T-helper 9 cell (primary cell): ENCODE data around the gene ZNF669.

Experiments
- DNase-seq: peaks from one replicate; pipeline ENCODE4 v3.0.0-alpha.2; 2020

ZNF669 gene

DNA sequence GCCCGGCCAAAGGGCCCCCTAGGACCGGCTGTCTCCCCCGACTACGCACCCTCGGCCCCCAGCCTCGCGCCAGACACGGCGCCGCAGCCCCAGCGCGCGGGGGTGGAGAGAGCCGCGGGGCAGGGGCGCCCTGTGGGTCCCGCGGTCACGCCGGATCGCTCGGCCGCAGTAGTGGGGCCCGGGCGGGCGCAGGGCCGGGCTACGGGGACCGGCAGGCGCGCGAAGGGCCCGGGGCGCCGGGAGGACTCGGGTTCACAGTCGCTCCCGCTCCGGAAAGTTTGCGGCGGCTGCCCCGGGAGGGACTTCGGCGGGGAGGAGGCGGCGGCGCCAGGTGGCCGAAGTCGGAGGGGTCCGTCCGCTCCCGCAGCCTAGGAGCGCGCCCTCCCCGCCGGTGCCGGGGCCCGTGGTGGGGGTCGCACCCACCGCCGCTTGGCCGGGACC lies 7.1 kb upstream of the ZNF669 start:
- DNase-seq, result no peak

DNA sequence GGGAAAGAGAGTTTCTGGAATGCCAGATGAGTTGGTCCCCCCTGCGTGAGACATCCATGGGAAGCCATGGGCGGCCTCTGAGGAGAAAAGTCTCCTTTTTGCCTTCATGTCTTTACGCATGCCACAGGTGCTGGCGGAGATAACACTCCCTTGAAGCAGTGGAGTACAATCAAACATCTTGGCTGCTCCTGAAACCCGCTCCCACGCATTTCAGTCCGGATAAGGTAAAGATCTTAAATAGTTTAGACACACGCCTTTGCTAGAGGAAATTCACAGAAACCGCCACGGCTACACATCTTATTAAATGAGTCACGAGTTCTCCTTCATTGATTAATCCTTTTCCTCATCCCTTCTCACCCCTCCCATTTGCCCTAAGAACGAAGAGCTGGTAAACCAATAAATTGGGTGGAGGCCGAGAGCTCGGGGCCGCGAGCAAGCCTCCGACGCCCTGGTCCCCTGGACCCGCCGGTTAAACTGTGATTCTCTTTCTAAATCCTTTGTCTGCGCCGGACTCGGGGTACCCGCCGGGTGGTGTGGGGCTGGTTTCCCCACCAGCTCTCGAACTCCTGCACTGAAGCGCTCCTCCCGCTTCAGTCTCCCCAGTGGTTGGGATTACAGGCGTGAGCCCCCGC lies 6.6 kb upstream of the ZNF669 start:
- DNase-seq, result no peak

DNA sequence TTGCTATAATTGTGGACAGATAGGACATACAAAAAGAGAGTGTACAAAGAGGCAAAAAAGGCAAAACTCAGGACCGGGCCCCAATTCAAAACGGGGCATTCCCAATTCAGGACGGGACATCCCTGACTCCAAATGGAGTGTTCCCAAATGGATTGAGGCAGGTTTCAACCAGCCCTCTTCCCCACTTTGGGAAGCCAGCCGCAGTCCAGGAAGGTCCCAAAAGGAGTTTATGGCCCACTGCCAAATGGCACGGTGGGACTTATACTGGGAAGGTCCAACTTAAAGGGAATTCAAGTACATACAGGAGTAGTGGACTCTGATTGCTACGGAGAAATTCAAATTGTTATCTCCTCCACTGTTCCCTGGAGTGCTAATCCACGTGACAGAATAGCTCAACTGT lies 3.5 kb upstream of the ZNF669 start:
- DNase-seq, result no peak

DNA sequence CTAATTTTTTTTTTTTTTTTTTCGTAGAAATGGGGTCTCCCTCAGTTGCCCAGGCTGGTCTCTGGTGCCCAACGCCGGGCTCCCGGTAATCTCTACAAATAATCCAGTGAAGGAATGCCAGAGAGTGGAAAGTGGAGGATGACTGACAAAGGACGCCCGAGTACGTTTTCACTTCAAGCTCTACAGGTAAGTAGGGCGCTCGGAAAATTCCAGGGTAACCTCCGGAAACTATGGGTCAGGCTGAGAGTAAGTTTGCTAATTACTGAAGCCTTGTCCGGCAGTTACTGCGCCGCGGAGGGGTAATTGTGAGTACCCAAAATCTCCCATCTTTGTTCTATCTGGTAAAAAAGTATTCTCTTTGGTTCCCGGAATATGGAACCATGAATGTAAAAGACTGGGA lies 1.8 kb upstream of the ZNF669 start:
- no peak for DNase-seq

DNA sequence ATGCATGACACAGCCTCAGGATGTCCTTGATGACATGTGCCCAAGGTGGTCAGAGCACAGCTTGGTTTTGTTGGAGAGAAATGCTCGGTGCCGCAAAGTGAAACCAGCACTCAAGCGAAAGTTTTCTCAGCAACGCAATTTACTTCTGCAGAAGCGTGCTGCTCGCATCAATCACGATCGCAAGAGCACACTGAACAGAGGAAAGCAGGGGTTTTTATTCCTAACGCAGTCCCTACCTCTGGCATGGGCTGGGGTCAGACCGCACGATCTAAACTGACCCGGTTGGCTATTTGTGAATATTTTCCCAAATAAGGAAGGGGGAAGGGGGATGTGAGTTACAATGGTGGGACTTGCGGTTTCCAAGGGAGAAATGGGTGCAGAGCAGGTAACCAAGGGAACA lies 809 bp upstream of the ZNF669 start:
- DNase-seq, result no peak

DNA sequence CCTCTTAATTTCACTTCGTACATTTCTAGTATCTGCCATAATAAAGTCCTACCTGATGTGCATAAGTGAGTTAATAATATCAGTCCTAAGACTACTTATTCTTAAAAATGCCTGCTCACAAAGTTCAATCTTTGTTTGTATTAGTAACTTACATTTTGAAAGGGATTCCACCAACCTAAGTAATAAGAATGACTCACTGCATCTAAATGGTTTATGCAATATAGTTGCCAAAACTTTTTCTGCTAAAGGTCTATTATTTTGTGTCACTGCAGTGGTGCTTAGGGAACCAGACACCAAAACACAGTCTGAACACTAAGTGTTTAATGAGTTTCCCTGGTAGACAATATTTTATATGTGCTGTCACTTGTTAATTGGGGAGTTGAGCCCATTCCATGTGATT lies 1.8 kb downstream of the ZNF669 start:
- no peak for DNase-seq

DNA sequence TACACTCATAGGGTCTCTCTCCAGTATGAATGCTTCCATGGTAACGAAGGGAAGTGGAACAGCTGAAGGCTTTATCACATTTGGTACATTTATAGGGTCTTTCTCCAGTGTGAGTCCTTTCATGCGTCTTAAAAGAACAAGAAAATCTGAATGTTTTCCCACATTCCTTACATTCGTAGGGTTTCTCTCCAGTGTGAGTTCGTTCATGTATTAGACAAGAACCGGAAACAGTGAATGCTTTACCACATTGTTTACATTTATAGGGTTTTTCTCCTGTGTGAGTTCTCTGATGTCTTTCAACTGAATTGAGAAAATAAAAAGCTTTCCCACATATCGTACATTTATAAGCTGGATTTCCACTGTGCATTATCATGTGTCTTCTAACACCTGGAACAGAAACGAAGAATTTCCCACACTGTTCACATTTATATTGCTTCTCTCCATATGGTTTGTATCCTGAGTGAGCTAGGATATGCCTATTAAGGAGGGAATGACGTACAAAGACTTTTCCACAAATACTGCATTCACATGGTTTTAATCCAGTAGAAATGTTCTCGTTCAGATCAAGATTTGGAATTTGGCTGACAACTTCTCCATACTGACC lies 3.4 kb downstream of the ZNF669 start:
- DNase-seq, result no peak

DNA sequence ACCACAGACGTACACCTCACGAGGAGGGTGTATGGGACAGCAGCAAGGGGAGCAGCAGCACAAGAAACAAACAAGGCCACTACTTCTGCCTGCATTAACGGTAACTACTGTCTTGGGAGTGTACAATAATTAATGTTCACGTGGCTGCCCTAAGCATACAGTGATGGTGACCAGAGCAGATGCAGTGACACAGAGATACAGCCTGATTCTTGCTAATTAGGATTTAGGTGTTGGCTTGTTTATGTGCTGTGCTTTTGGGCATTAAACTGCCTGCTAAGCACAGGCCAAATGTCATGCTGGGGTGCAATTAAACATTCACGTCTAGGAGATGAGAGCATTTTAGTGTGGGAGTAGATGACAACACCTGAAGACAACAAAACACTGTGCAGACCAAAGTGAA lies 7.2 kb downstream of the ZNF669 start:
- DNase-seq, result no peak

DNA sequence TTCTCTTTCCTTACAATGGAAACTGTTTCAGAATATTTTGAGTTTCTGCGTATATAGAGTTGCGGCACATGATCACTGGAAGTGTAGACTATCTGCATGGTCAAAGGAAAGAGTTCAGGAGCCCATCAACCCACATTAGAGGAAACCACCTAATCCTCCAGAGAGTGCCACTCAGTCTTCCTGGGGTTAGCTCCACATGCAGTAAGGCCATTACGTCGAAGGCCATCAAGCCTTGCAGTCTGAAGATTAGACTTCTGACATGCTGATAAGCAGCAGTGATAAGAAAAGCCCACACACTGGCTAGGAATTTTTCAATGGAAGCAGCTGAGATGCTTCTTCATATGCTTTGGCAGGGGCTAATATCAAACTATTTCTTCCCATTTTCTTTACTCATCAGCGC lies 7.6 kb downstream of the ZNF669 start:
- DNase-seq, result no peak

DNA sequence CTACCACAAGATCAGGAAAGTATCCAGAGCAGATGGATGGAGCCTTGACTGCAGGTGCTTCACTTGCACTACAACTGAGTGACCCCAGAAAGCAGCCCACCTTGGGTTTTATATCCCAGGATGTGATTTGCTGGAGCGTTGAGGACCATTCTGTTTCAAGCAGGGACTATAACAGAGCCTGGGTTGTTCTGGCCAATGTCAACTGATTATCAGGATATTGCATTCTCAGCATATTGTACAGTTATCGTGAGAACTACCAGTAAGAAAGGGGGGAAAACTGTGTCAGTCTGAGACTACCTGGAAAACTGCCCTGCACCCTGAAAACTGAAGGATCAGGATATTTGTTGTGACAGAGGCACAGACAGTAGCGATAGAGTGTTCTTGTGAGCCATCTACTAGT lies 8.0 kb downstream of the ZNF669 start:
- DNase-seq, result no peak

DNA sequence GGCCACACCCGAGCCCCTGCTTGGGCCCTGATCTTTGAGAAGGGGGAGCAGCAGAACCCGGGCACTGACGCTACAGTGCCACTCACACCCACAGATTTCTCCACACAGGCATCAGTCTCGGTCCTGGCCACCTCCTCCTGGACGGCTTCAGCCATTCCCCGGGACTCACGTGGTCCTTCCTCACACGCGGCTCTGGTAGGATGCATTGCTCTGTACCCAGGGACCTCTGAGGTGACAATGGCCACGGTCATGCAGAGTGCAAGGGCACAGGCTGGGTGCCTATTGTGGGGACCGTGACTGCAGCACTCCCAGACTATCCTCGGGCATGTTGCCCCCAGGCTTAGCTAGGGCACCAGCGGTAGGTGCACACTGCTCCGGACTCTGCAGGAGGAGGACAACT lies 13.7 kb downstream of the ZNF669 start:
- DNase-seq, result no peak

DNA sequence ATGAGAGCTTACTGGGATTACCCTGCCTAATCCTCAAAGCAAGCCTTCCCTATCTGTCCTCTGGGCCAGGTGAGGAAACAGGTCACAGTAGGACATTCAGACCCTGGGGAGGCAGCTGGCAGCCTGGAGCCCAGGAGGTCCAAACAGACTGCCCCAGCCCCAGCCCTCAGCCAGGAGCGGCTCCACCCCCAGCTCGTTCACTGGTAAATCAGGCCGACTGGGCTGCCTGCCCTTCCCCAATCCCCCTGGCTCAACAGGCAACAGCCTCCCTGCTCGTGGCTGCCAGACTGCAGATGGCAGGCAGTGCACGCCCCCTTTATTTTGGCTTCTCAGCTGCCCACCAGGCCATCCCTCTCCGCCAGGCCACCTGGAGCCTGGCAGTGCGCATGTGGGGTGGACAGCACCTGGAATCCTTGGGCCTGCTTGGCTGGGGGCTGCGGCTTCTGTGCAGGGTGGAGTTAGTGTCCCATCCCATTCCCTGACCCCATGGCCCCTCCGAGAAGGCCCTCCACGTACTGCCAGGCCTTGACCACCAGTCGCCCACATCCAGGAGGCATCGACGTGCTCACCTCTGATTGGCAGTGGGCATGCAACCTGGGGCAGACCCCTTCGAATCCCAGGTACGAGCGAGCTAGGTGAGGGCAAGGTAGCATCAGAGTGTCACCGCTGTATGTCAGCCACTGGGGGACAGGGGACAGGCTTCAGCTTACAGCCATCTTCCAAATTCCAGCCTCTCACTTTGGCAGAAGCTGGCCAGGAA lies 14.4 kb downstream of the ZNF669 start:
- no peak for DNase-seq

DNA sequence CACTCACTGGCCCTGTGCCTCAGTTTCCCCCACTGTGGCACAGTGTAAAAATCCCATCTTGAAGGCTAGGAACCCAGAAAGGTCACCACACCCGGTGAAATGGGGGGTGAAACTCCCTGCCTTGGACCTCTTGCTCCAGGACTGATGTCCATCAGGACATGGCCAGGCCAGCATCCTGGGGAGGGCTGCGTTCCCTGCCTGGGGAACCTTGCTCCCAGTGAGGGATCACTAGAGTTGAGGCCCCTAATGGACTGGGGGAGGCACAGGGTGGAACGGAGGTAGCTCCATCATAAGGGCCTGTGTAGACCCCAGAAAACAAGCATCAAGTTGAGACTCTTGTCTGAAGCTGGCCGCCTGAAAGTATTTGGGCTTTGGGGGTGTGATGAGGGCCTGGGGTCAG lies 15.2 kb downstream of the ZNF669 start:
- no peak for DNase-seq

DNA sequence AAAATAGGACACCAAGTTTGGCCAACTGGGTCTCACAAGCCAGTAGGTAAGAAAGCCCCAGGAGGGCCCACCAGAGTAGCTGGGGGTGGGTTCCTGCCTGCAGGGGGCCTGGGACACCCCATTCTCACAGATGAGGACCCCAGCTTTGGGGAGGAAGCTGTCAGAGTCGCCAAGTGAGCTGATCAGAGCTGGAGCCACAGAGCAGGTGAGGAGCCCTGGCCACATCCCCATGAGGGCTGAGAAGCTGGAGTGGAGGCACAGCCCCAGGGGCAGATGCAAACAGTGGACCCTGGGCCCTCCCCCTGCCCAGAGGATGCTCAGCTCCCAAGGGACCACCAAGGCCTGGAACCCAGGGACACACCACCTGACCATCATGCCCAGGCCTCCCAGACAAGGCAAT lies 16.9 kb downstream of the ZNF669 start:
- no peak for DNase-seq

DNA sequence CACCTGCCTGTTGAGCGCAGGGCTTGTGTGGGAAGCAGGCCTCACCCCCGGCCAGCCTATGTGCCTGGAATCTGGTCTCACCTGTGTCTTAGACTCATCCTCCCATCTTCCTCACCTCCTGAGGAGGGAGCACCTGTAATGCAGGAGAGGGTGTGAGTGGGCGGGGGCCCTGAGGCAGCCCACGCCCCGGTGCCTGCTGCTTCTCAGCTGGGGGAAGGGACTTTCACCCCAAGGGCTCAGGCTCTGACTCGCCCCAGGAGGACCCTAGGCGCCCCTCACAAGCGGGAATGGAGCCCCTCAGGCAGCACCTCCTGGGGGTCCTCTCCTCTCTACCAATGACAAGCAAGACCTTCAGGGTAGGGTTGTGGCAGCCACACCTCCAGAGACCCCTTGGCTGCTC lies 18.8 kb downstream of the ZNF669 start:
- DNase-seq, result no peak

DNA sequence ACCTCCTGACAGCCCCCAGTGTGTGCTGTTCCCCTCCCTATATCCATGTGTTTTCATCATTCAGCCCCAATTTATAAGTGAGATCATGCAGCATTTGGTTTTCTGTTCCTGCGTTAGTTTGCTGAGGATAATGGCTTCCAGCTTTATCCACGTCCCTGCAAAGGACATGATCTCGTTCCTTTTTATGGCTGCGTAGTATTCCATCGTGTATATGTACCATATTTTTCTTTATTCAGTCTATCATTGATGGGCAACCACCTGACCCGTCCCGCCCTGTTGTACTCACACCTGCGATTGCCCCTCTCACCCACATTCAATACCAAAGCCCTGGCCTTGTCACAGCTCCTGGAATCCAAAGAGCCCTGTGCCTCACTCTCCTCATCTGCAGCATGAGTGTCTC lies 19.4 kb downstream of the ZNF669 start:
- DNase-seq, result no peak

DNA sequence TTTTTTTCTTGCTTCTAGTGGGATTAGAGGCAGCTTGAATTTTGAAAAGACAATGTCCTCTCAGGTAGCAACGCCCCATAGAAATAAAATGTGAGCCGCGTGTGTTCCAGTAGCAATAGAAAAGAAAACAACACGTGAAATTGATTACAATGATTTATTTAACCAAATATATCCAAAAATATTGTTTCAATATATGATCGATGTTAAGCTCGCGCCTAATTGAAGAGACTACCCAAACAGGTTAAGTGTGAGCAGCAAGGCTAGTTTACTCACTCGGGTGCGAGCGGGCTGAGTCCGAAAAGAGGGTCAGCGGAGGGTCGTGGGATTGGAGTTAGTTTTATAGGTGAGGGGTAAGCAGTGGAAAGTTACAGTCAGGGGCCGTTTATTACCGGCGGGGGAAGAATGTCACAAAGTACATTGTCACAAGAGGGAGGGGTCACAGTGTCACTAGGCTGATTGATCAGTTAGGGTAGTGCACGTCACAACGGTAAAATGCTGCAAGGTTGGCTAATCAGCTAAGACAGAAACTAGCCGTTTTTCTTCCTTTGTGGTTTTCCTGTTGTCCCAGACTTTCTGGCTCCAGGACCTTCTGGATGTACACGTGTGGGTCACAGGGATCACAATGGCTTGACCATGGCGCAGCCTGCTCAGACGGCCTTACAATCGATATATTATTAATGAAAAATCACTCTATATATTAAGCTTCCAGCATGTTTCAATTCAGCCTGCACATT lies 24.8 kb downstream of the ZNF669 start:
- DNase-seq, result no peak

DNA sequence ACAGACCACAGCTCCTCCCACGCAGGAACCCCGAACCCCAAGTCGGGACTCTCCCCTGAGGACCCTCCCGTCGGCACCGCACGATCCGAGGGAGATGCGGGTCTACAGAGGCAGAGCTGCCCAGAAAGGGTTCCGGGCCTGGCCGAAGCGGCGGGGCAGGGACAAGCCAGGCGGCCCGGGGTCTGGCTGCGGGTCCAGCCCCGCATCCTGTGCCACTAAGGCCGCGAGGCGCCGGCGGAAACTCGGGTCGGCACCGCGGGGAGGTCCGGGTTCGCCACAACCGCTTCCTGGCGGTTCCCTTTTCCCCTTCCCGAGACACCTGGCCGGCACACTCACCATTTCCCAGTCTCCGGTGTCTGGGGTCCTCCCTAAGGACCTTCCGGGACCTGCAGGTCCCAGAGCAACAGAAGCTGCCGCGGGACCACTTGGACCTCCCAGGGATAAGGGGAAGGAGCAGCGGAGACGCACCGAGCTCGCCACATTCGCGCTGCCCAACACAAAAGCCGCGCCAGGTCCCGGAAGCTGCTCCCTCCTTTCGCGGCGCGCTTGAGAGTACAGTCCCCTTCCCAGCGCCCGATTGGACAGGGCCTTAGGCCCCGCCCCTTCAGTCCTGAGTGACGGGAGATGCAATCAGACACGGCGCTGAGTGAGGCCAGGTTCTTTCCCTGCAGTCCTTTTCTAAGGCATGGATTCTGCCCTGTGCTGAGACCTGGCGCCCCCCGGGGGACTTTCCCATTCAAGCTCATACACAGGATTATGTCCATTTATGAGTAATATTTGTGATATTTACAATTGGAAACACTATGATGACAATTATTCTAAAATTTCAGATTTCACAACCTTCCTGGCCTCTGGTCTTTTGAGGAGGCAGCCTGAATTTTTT lies 25.7 kb downstream of the ZNF669 start, which contains the start of gene ZNF670:
Gene ZNF670, minus strand, starts transcription at position 554 of the 883 bp plus-strand sequence. Its CDS starts 215 bp downstream, at position 339.
- DNase-seq, result peak; percentile 69

DNA sequence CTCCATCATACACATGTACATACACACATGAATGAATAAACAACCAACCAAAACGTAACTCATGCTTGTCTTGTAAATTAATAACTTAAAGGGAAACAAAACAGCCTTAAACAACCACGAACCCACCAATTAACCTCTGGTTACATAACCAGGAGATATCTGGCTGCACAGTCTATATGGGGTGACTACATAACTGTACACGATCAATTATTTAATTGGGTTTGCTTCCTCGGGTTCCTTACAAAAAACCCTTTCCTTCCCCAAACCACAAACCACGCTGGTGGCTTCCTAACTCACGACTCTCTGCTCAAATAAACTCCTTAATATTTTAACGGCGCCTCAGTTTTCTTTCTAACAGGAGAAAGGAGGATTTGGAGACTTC lies 26.3 kb downstream of the ZNF669 start:
- DNase-seq, result peak; percentile 1

DNA sequence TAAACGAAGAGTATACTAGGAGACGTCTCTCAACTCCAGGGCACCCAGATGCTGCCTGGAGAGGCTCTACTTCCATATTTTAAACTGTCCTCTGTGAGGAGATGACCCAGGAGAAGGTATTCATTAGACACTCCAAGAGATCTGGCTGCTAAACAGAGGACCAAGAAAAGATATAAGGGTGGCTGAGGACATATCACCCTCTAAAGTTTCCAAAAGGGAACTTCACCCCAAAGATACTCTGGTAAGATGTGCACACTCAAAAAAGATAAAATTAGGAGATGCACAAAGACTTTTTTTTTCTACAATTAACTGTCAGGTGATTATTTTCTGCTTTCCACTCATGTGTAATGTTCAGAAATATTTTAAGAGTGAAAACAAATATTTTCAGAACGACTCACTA lies 26.9 kb downstream of the ZNF669 start:
- no peak for DNase-seq

DNA sequence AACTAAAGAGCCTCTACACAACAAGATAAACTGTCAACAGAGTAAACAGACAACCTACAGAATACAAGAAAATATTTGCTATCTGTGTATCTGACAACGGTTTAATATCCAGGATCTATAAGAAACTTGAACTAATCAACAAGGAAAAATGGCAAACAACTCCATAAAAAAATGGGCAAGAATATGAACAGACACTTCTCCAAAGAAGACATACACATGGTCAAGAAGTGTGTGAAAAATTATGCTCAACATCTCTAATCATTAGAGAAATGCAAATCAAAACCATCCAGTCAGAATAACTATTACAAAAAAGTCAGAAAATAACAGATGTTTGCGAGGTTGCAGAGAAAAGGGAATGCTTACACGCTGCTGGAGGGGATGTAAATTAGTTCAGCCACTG lies 33.5 kb downstream of the ZNF669 start:
- no peak for DNase-seq

DNA sequence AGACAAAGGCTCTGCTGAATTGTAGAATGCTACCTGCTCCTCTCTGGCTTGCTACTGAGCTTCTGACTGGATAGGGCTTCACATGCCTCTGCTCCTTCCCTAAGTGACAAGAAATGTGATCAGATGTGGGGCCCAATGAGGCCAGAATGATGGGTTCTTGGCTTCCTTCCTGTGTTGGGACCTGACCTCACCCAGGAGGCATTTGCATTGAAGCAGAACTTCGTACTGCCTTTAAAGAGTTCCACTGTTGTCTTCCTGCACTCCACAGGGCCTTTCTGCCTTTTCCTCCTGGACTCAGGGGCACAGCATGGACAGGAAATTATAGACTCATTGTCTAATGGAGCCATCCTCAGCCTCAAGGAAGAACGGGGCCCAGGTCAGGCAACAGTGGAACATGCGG lies 39.9 kb downstream of the ZNF669 start:
- no peak for DNase-seq

DNA sequence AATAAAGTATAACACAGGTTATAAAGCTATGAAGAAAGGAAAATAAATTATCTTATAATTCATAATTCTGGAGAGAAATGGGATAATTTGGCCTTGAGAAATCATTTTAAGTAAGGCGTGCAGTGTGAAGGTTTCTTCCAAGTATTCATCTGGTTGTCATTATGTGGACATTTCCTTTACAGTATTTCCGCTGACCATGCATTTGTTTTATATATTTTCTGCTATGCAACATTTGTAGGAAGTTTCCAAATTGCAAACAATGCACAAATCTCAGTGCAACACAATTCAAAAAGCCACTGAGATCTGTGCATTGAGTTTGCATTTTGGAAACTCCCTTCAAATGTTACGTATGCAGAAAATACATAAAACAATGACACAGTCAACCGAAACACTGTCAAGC lies 43.4 kb downstream of the ZNF669 start:
- DNase-seq, result no peak
